WI38 (cell line): Measurements from ENCODE around the gene ZNF493.

ENCODE experiments used
- H3K4me3 ChIP-seq: 2 replicates; pipeline ENCODE4 v1.5.1; 2011; ENCODE audit warnings: low read depth, mild to moderate bottlenecking, control low read depth, low read length
- TF ChIP-seq, protein P1 (sequence below): IDR thresholded peaks from 2 replicates; pipeline ENCODE4 v1.5.1; 2012; ENCODE audit warnings: low read depth, mild to moderate bottlenecking, control low read depth, low read length

The ZNF493 gene

DNA sequence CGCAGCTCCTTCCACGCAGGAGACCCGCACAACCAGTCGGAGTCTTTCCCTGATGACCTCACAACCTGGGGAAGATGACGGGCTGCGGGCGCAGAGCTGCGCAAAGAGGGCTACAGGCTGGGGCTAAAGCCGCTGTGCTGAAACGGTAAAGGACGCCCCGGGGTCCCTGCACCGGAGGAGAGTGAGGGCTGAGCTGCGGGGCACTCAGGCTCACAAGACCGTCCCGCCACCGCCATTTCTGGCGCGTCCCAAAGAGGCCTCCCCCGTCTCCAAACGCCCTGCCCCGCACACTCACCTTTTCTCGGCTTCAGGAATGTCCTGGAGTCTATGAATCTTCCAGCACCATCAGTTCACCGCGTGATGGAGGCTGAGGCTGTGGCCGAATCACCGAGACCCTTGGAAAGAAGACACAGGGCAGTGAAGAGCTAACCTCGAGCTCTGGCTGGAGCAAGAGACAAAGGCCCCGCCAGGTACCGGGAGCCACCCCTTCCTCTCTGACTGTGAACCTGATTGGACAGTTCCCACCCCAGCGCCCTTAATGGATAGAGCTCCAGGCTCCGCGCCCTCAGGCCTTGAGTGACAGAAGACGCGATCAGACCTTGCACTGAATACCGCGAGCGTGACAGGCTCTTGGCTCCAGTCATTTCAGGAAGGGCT, 66.6 kb downstream of the ZNF493 start:
- TF ChIP-seq, protein P1, sequence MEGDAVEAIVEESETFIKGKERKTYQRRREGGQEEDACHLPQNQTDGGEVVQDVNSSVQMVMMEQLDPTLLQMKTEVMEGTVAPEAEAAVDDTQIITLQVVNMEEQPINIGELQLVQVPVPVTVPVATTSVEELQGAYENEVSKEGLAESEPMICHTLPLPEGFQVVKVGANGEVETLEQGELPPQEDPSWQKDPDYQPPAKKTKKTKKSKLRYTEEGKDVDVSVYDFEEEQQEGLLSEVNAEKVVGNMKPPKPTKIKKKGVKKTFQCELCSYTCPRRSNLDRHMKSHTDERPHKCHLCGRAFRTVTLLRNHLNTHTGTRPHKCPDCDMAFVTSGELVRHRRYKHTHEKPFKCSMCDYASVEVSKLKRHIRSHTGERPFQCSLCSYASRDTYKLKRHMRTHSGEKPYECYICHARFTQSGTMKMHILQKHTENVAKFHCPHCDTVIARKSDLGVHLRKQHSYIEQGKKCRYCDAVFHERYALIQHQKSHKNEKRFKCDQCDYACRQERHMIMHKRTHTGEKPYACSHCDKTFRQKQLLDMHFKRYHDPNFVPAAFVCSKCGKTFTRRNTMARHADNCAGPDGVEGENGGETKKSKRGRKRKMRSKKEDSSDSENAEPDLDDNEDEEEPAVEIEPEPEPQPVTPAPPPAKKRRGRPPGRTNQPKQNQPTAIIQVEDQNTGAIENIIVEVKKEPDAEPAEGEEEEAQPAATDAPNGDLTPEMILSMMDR: no peak
- no peak overlapping the region for H3K4me3 ChIP-seq

DNA sequence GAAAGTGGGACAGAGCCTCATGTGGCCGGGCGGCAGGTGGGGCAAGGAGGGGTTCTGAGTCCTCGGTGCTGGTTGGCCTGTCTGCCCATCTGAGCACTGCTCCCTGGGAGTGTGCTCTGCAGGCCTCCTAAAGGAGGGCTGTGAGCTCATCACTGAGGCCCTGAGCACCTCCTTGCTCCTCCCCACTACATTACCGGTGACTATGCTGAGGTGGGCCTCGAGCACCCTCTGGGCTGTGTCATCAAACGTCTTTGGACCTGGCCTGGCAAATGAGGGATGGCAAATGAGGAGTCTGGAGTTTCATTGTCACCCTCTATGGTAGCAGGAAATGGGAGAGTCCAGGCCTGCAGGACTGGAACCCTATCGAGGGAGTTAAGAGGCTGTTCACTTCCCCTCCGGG, 69.7 kb downstream of the ZNF493 start:
- H3K4me3 ChIP-seq: no peak overlapping the region
- TF ChIP-seq, protein P1: no peak

DNA sequence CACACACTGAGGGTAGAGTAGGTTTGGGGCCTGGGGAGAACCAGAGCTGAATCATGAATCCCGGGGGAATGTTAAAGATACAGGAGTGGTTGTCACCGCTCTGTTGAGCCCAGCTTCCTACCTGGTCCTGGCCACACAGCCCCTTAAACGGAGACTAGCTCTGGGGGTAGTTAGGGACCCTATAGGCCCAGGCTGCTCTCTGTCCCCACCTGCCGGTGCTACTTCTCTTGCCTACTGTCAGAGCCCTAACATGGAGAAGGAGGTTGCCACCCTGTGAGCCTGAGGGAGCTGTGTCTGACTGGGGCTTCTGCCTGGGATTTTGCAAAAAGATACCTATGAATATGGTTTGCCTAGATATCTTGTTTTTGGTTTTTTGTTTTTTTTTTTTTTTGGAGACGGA, 71.9 kb downstream of the ZNF493 start:
- H3K4me3 ChIP-seq: no peak overlapping the region
- TF ChIP-seq, protein P1: no peak

GRCh38 chr19:21472507-21472906, 75.6 kb downstream of the ZNF493 start:
- TF ChIP-seq, protein P1: no peak
- H3K4me3 ChIP-seq: no peak overlapping the region

GRCh38 chr19:21474671-21475181, 77.8 kb downstream of the ZNF493 start:
- TF ChIP-seq, protein P1: no peak
- H3K4me3 ChIP-seq: peak overlapping the region; percentile 17; the same call in 1 of the 2 replicates
